ENCODE measurements around the gene MDGA2.

The MDGA2 gene

GRCh38 chr14:47674543-47675465 lies 601 bp downstream of the MDGA2 start:
- DNase-seq (ENCODE audit: extremely low read depth, insufficient read length), result no peak
- Histone ChIP-seq H3K27me3 (replicated peaks; ENCODE audit: control insufficient read depth, insufficient read depth, low read length) (no peaks in the 10 kb centered on the region), H3K4me3 (replicated peaks; ENCODE audit: low read depth, low read length) (no peak overlapping the region), H3K36me3 (ENCODE audit: control insufficient read depth, insufficient read depth, low read length) (no peaks in the 10 kb centered on the region)
- TF ChIP-seq, protein P1, sequence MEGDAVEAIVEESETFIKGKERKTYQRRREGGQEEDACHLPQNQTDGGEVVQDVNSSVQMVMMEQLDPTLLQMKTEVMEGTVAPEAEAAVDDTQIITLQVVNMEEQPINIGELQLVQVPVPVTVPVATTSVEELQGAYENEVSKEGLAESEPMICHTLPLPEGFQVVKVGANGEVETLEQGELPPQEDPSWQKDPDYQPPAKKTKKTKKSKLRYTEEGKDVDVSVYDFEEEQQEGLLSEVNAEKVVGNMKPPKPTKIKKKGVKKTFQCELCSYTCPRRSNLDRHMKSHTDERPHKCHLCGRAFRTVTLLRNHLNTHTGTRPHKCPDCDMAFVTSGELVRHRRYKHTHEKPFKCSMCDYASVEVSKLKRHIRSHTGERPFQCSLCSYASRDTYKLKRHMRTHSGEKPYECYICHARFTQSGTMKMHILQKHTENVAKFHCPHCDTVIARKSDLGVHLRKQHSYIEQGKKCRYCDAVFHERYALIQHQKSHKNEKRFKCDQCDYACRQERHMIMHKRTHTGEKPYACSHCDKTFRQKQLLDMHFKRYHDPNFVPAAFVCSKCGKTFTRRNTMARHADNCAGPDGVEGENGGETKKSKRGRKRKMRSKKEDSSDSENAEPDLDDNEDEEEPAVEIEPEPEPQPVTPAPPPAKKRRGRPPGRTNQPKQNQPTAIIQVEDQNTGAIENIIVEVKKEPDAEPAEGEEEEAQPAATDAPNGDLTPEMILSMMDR (IDR thresholded peaks at IDR 0.05; ENCODE audit: insufficient read depth, low read length, poor library complexity, severe bottlenecking), result no peak

- Histone ChIP-seq H3K4me3 (replicated peaks; ENCODE audit: low read depth, low read length) (no peak overlapping the region), H3K36me3 (ENCODE audit: control insufficient read depth, insufficient read depth, low read length) (no peaks in the 10 kb centered on the region), H3K27me3 (replicated peaks; ENCODE audit: control insufficient read depth, insufficient read depth, low read length) (no peaks in the 10 kb centered on the region)
- TF ChIP-seq, protein P1 (IDR thresholded peaks at IDR 0.05; ENCODE audit: insufficient read depth, low read length, poor library complexity, severe bottlenecking), result no peak
- DNase-seq (ENCODE audit: extremely low read depth, insufficient read length), result no peak
Observed at GRCh38 chr14:47674148-47674542, 1.3 kb downstream of the MDGA2 start.

GRCh38 chr14:47665337-47666134 lies 9.9 kb downstream of the MDGA2 start:
- Histone ChIP-seq H3K4me3 (replicated peaks; ENCODE audit: low read depth, low read length) (no peak overlapping the region), H3K36me3 (ENCODE audit: control insufficient read depth, insufficient read depth, low read length) (no peaks in the 10 kb centered on the region), H3K27me3 (replicated peaks; ENCODE audit: control insufficient read depth, insufficient read depth, low read length) (no peaks in the 10 kb centered on the region)
- DNase-seq (ENCODE audit: extremely low read depth, insufficient read length), result no peak
- TF ChIP-seq, protein P1 (IDR thresholded peaks at IDR 0.05; ENCODE audit: insufficient read depth, low read length, poor library complexity, severe bottlenecking), result no peak

- Histone ChIP-seq H3K27me3 (replicated peaks; ENCODE audit: control insufficient read depth, insufficient read depth, low read length) (no peaks in the 10 kb centered on the region), H3K4me3 (replicated peaks; ENCODE audit: low read depth, low read length) (no peak overlapping the region), H3K36me3 (ENCODE audit: control insufficient read depth, insufficient read depth, low read length) (no peaks in the 10 kb centered on the region)
- no peak for DNase-seq (ENCODE audit: extremely low read depth, insufficient read length)
- TF ChIP-seq, protein P1 (IDR thresholded peaks at IDR 0.05; ENCODE audit: insufficient read depth, low read length, poor library complexity, severe bottlenecking), result no peak
Observed at GRCh38 chr14:47662466-47662865, 12.9 kb downstream of the MDGA2 start.

GRCh38 chr14:47660158-47660557 lies 15.2 kb downstream of the MDGA2 start:
- DNase-seq (ENCODE audit: extremely low read depth, insufficient read length), result no peak

More at GRCh38 chr14:47660158-47660557, 15.2 kb downstream of the MDGA2 start:
- no peak overlapping the region for H3K4me3 ChIP-seq (replicated peaks; ENCODE audit: low read depth, low read length)
- TF ChIP-seq, protein P1 (IDR thresholded peaks at IDR 0.05; ENCODE audit: insufficient read depth, low read length, poor library complexity, severe bottlenecking), result no peak
- no peaks in the 10 kb centered on the region for H3K36me3 ChIP-seq (ENCODE audit: control insufficient read depth, insufficient read depth, low read length)
- no peaks in the 10 kb centered on the region for H3K27me3 ChIP-seq (replicated peaks; ENCODE audit: control insufficient read depth, insufficient read depth, low read length)

Measured in GM06990 (cell line).